Endodermal cell (in vitro differentiated cells): ENCODE data around the gene PLCB4. TPM values are rescaled to one million over a fixed set of nuclear protein-coding genes. Genes with fewer than 3 reads are reported as not detected.

Source experiments
- DNase-seq: peaks from one replicate; pipeline ENCODE4 v3.0.0-alpha.2; 2017
- H3K27ac ChIP-seq: 2 replicates; pipeline ENCODE4 v1.5.1; 2013; ENCODE audit warnings: mild to moderate bottlenecking, low read depth, low read length, moderate library complexity
- H3K27me3 ChIP-seq: 2 replicates; pipeline ENCODE4 v1.6.1; 2013; ENCODE audit warnings: mild to moderate bottlenecking, low read length, moderate library complexity; ENCODE audit not compliant: insufficient read depth, control insufficient read depth, poor library complexity, severe bottlenecking
- H3K36me3 ChIP-seq: 2 replicates; pipeline ENCODE4 v1.7.0; 2013; ENCODE audit warnings: mild to moderate bottlenecking, low read length, moderate library complexity; ENCODE audit not compliant: control insufficient read depth, insufficient read depth
- H3K4me1 ChIP-seq: one replicate; pipeline ENCODE4 v1.7.0; 2013; ENCODE audit warnings: low read length; ENCODE audit not compliant: control insufficient read depth, insufficient read depth
- H3K4me3 ChIP-seq: 2 replicates; pipeline ENCODE4 v1.5.1; 2013; ENCODE audit warnings: mild to moderate bottlenecking, low read length, moderate library complexity
- H3K9ac ChIP-seq: 2 replicates; pipeline ENCODE4 v1.6.1; 2013; ENCODE audit warnings: mild to moderate bottlenecking, low read length, moderate library complexity; ENCODE audit not compliant: poor library complexity, severe bottlenecking; ENCODE audit errors: extremely low read depth
- H3K9me3 ChIP-seq: 2 replicates; pipeline ENCODE4 v1.6.1; 2013; ENCODE audit warnings: mild to moderate bottlenecking, low read length, moderate library complexity; ENCODE audit not compliant: control insufficient read depth
- H3K27ac Mint-ChIP-seq: 2 replicates; pipeline ENCODE4 v1.8.0; 2020; ENCODE audit warnings: mixed read lengths
- H3K27me3 Mint-ChIP-seq: 2 replicates; pipeline ENCODE4 v1.8.0; 2021; ENCODE audit warnings: mild to moderate bottlenecking, mixed read lengths; ENCODE audit not compliant: insufficient read depth
- H3K36me3 Mint-ChIP-seq: 2 replicates; pipeline ENCODE4 v1.8.0; 2020; ENCODE audit warnings: low read depth, mixed read lengths
- H3K4me1 Mint-ChIP-seq: 2 replicates; pipeline ENCODE4 v1.8.0; 2020; ENCODE audit warnings: mixed read lengths
- H3K4me3 Mint-ChIP-seq: 2 replicates; pipeline ENCODE4 v1.8.0; 2020; ENCODE audit warnings: mild to moderate bottlenecking, moderate library complexity, mixed read lengths
- H3K9me3 Mint-ChIP-seq: 2 replicates; pipeline ENCODE4 v1.8.0; 2020; ENCODE audit warnings: mild to moderate bottlenecking, mixed read lengths
- WGBS, 2 experiments: methylation state at CpG; one replicate each; pipeline versions ENCODE4 v1.1.5 to v1.1.7; 2013; ENCODE audit warnings: missing lambda C conversion rate in 2 of 2, mixed read lengths in 1 of 2; ENCODE audit not compliant: insufficient coverage in 1 of 2, insufficient read length in 1 of 2; 5-methylcytosine and 5-hydroxymethylcytosine counted together
- total RNA-seq, 2 donors: library from RNA; stranded (reverse); fragmentation: NEBNext Ultra II Directional in 1 of 2; extraction: Animal tissue kit (Norgen Biotek cat#: 25700) in 1 of 2; gene quantifications; 2 replicates in 1 of 2; 3 replicates in 1 of 2; pipeline ENCODE4 v1.2.1, GENCODE V29; 2021
- TF ChIP-seq, protein P1 (sequence below): fragments of 200-600 bp; sonication (generic); conservative IDR thresholded peaks from 2 replicates; pipeline ENCODE4 v1.5.0; 2021; ENCODE audit warnings: antibody characterized with exemption, mild to moderate bottlenecking

PLCB4 gene
- total RNA-seq, 2 donors from 2014 or later, result 14.4 to 14.6 TPM

DNA sequence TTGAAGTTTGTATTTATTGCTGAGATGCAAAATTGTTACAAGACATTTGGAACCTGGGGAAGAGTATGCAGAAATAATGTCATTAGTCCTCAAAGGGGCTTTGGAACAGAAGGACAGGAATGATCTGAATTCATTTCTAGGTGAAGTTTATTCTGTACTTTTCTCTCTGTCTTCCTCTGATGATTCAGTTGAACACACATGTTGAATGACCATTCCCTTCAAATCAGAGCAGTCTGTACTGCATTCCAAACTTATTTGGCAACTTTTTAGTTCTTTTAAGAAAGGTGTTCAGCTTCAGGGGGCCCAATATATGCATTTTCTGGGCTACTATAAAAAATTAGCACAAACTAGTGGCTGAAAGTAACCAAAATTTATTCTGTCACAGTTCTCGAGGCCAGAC is 231.6 kb downstream of the PLCB4 start:
- no peaks in the 10 kb centered on the region for H3K4me1 Mint-ChIP-seq
- no peaks in the 10 kb centered on the region for H3K27me3 ChIP-seq
- H3K27ac ChIP-seq, result no peak overlapping the region
- no peak overlapping the region for H3K9ac ChIP-seq
- no peak overlapping the region for H3K4me3 ChIP-seq
- H3K36me3 Mint-ChIP-seq, result no peaks in the 10 kb centered on the region
- H3K4me3 Mint-ChIP-seq, result no peak overlapping the region
- no peaks in the 10 kb centered on the region for H3K27me3 Mint-ChIP-seq
- H3K9me3 Mint-ChIP-seq, result peaks cover 3% of the 10 kb centered on the region
- no peaks in the 10 kb centered on the region for H3K4me1 ChIP-seq
- H3K36me3 ChIP-seq, result no peaks in the 10 kb centered on the region
- TF ChIP-seq, protein P1, sequence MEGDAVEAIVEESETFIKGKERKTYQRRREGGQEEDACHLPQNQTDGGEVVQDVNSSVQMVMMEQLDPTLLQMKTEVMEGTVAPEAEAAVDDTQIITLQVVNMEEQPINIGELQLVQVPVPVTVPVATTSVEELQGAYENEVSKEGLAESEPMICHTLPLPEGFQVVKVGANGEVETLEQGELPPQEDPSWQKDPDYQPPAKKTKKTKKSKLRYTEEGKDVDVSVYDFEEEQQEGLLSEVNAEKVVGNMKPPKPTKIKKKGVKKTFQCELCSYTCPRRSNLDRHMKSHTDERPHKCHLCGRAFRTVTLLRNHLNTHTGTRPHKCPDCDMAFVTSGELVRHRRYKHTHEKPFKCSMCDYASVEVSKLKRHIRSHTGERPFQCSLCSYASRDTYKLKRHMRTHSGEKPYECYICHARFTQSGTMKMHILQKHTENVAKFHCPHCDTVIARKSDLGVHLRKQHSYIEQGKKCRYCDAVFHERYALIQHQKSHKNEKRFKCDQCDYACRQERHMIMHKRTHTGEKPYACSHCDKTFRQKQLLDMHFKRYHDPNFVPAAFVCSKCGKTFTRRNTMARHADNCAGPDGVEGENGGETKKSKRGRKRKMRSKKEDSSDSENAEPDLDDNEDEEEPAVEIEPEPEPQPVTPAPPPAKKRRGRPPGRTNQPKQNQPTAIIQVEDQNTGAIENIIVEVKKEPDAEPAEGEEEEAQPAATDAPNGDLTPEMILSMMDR, result no peak
- H3K9me3 ChIP-seq, result no peaks in the 10 kb centered on the region
- H3K27ac Mint-ChIP-seq, result no peak overlapping the region
- 80% methylated on average over 1 of the region's 1 CpG; no CpG with 5 or more reads in 1 of the 2 experiments for WGBS, 2 experiments
- no peak for DNase-seq

DNA sequence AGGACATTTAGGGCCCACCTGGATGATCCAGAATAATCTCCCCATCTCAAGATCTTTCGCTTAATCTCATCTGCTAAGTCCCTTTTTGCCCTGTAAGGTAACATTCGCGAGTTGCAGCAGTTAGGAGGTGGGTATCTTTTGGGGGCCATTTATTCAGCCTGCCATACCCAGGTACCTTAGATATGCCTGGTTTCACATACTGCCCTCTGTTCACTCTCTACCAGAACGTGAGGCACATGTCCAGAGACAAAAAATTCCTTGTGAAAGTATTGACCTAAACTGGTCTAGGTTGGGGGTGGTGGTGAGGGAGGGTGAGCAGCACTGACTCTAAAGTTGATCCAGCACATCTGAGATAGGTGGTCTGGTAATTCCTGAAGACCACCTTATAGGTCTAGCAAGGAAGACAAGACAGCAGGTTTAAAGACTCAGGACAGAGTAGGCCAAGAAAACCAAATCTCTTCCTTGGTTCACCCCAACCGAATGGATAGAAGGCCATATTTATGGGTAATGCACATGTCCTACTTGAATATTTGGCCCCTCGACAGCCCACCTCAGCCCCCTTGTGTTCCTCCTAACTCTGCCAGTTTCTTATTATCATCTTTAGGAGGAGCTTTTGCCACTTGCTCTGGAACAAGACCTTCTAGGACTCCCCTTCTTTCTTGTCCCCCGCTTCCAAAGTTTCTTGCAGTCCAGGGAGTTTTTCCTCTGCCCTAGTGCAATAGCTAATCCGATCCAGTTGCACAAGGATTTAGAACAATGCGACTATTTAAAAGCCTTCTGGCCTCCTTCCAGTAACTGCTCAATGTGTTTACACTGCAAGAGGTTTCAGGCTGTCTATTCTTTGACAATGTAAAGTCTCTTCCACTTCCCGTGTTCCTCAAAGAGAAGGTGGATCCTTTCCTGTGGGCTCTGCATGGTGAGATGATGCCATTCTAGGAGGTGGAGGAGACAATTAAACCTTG is 232.5 kb downstream of the PLCB4 start:
- Histone ChIP-seq H3K36me3 (no peaks in the 10 kb centered on the region), H3K9ac (no peak overlapping the region), H3K9me3 (no peaks in the 10 kb centered on the region), H3K27me3 (no peaks in the 10 kb centered on the region), H3K27ac (no peak overlapping the region), H3K4me3 (no peak overlapping the region), H3K4me1 (no peaks in the 10 kb centered on the region)
- no peak for DNase-seq
- H3K36me3 Mint-ChIP-seq, result no peaks in the 10 kb centered on the region
- 91 to 98% methylated on average over 5 to 10 of the region's 10 CpGs for WGBS, 2 experiments
- no peak overlapping the region for H3K27ac Mint-ChIP-seq
- TF ChIP-seq, protein P1, result no peak
- H3K9me3 Mint-ChIP-seq, result no peaks in the 10 kb centered on the region
- no peaks in the 10 kb centered on the region for H3K4me1 Mint-ChIP-seq
- H3K4me3 Mint-ChIP-seq, result no peak overlapping the region
- no peaks in the 10 kb centered on the region for H3K27me3 Mint-ChIP-seq

DNA sequence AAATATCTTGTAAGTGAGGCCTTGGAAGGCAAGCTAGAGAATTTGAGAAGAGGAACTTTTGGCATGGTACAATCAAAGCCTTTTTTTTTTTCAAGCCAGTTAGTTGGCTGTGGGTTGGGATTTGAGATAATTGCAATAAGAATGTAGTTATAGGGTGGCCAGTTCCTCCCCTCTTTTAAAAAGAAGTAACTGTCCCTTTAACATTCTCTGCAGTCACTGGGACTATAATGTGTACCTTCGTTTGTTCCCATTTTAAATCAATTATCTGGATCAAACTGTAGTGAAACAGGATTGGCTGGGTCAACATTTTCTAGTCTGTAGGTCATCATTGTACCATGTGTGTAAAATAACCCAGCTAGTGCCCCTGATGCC is 233.2 kb downstream of the PLCB4 start:
- TF ChIP-seq, protein P1, result no peak
- no peaks in the 10 kb centered on the region for H3K9me3 ChIP-seq
- H3K36me3 ChIP-seq, result no peaks in the 10 kb centered on the region
- Mint-ChIP-seq H3K9me3 (no peaks in the 10 kb centered on the region), H3K36me3 (no peaks in the 10 kb centered on the region), H3K4me1 (no peaks in the 10 kb centered on the region), H3K27me3 (no peaks in the 10 kb centered on the region), H3K27ac (no peak overlapping the region), H3K4me3 (no peak overlapping the region)
- no peak for DNase-seq
- no peaks in the 10 kb centered on the region for H3K27me3 ChIP-seq
- H3K27ac ChIP-seq, result no peak overlapping the region
- H3K9ac ChIP-seq, result no peak overlapping the region
- 88 to 96% methylated on average over 1 of the region's 1 CpG for WGBS, 2 experiments
- H3K4me3 ChIP-seq, result no peak overlapping the region
- no peaks in the 10 kb centered on the region for H3K4me1 ChIP-seq
